SH-SY5Y (cell line): ENCODE measurements around the gene ROBO1.

Experiments
- GATA2 ChIP-seq: IDR thresholded peaks from 2 replicates; pipeline ENCODE4 v1.6.1; 2011; ENCODE audit warnings: mild to moderate bottlenecking, low read depth, low read length
- GATA3 ChIP-seq: IDR thresholded peaks from 2 replicates; pipeline ENCODE4 v1.6.1; 2011; ENCODE audit warnings: low read depth, mild to moderate bottlenecking, low read length, moderate library complexity

GRCh38 chr3:79369306-79369705 is 398.5 kb downstream of the ROBO1 start:
- TF ChIP-seq GATA2 (no peak), GATA3 (no peak)
